ENCODE data around the gene EIF3D. TPM values are rescaled to one million over a fixed set of nuclear protein-coding genes. Genes with fewer than 3 reads are reported as not detected.

EIF3D gene
- total and polyA plus RNA-seq, 2 of the 13 experiments (the other 11 are each of a cell fraction or from before 2014, with no cell fraction given) = 118 to 274 TPM

GRCh38 chr22:36481393-36482168 lies 47.4 kb downstream of the EIF3D start, which contains the start of gene TXN2 (continued):
- TF ChIP-seq, protein P1, sequence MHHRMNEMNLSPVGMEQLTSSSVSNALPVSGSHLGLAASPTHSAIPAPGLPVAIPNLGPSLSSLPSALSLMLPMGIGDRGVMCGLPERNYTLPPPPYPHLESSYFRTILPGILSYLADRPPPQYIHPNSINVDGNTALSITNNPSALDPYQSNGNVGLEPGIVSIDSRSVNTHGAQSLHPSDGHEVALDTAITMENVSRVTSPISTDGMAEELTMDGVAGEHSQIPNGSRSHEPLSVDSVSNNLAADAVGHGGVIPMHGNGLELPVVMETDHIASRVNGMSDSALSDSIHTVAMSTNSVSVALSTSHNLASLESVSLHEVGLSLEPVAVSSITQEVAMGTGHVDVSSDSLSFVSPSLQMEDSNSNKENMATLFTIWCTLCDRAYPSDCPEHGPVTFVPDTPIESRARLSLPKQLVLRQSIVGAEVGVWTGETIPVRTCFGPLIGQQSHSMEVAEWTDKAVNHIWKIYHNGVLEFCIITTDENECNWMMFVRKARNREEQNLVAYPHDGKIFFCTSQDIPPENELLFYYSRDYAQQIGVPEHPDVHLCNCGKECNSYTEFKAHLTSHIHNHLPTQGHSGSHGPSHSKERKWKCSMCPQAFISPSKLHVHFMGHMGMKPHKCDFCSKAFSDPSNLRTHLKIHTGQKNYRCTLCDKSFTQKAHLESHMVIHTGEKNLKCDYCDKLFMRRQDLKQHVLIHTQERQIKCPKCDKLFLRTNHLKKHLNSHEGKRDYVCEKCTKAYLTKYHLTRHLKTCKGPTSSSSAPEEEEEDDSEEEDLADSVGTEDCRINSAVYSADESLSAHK (CRISPR knock-in tag; IDR thresholded peaks at IDR 0.05; ENCODE audit: borderline replicate concordance) = no peak
- TF ChIP-seq IKZF1 (IDR thresholded peaks at IDR 0.05) (no peak), HOMEZ (CRISPR knock-in tag; IDR thresholded peaks at IDR 0.05; ENCODE audit: low read depth) (no peak), SOX5 (CRISPR knock-in tag; IDR thresholded peaks at IDR 0.05; ENCODE audit: borderline replicate concordance) (0 out of 2 replicates have a peak, but pooled peaks have one; percentile 8), KLF6 (CRISPR knock-in tag; IDR thresholded peaks at IDR 0.05) (peak; percentile 77; the same call in 1 of the 2 replicates), MEIS2 (CRISPR knock-in tag; IDR thresholded peaks at IDR 0.05) (peak; percentile 82; the same call in 1 of the 2 replicates), MEIS1 (CRISPR knock-in tag; IDR thresholded peaks at IDR 0.05; ENCODE audit: borderline replicate concordance) (peak; percentile 40; the same call in 1 of the 2 replicates), ZNF280D (CRISPR knock-in tag; IDR thresholded peaks at IDR 0.05) (0 out of 2 replicates have a peak, but pooled peaks have one; percentile 10), SOX13 (IDR thresholded peaks at IDR 0.05) (peak; percentile 9; the same call in 1 of the 2 replicates), SOX13 (CRISPR knock-in tag; conservative IDR thresholded peaks at IDR 0.05 in 1 of 2, IDR thresholded peaks at IDR 0.05 in 1 of 2) (0 out of 4 replicates have a peak, but pooled peaks of 1 of the 2 experiments have one; percentile 15), NR3C1 (CRISPR knock-in tag; IDR thresholded peaks at IDR 0.05) (no peak), MXD4 (CRISPR knock-in tag; IDR thresholded peaks at IDR 0.05) (peak; percentile 88), BCLAF1 (IDR thresholded peaks at IDR 0.05) (no peak)
